Smooth muscle cell (in vitro differentiated cells): ENCODE results near the gene SNRNP27. TPM values are rescaled to one million over a fixed set of nuclear protein-coding genes. Genes with fewer than 3 reads are reported as not detected.

ENCODE experiments used
- DNase-seq: peaks from one replicate; lab custom pipeline; 2025; ENCODE audit not compliant: unreplicated experiment; lab: John Stamatoyannopoulos, UW
- H2AFZ ChIP-seq: fragments of 200-600 bp; sonication (generic); 2 replicates; pipeline ENCODE4 v1.6.0; 2016; ENCODE audit warnings: antibody characterized with exemption, low read depth, mild to moderate bottlenecking
- H3F3A ChIP-seq: fragments of 200-600 bp; sonication (generic); 2 replicates; pipeline ENCODE4 v1.6.0; 2017; ENCODE audit warnings: antibody characterized with exemption, low read depth
- H3K27ac ChIP-seq: fragments of 200-600 bp; sonication (generic); 2 replicates; pipeline ENCODE4 v1.5.1; 2016; ENCODE audit warnings: low read depth, mild to moderate bottlenecking
- H3K27me3 ChIP-seq: fragments of 200-600 bp; sonication (generic); 2 replicates; pipeline ENCODE4 v1.6.1; 2016; ENCODE audit warnings: low read depth, mild to moderate bottlenecking
- H3K36me3 ChIP-seq: fragments of 200-600 bp; sonication (generic); 2 replicates; pipeline ENCODE4 v1.5.1; 2016; ENCODE audit warnings: low read depth
- H3K4me1 ChIP-seq: fragments of 200-600 bp; sonication (generic); 2 replicates; pipeline ENCODE4 v1.5.1; 2016; ENCODE audit warnings: low read depth
- H3K4me2 ChIP-seq: fragments of 200-600 bp; sonication (generic); 2 replicates; pipeline ENCODE4 v1.6.0; 2016; ENCODE audit warnings: mild to moderate bottlenecking
- H3K4me3 ChIP-seq: fragments of 200-600 bp; sonication (generic); 2 replicates; pipeline ENCODE4 v1.5.1; 2016; ENCODE audit warnings: mild to moderate bottlenecking
- H3K79me2 ChIP-seq: fragments of 200-600 bp; sonication (generic); 2 replicates; pipeline ENCODE4 v1.6.0; 2016; ENCODE audit warnings: low read depth, mild to moderate bottlenecking
- H3K9ac ChIP-seq: fragments of 200-600 bp; sonication (generic); 2 replicates; pipeline ENCODE4 v1.6.0; 2016; ENCODE audit warnings: low read depth
- H3K9me3 ChIP-seq: fragments of 200-600 bp; sonication (generic); replicated peaks from 2 replicates; pipeline ENCODE4 v1.5.1; 2016; ENCODE audit warnings: low read depth
- H4K20me1 ChIP-seq: fragments of 200-600 bp; sonication (generic); 2 replicates; pipeline ENCODE4 v1.6.0; 2016; ENCODE audit warnings: low read depth
- WGBS: methylation state at CpG from one replicate; pipeline ENCODE4 v1.1.7; 2016; ENCODE audit warnings: low lambda C conversion rate; 5-methylcytosine and 5-hydroxymethylcytosine counted together
- polyA plus RNA-seq: library from polyadenylated mRNA; unstranded; fragments of >200 nt; fragmentation: Nextera tagmentation; extraction: Ambion mirVana; gene quantifications from 2 replicates; pipeline ENCODE4 v1.2.1, GENCODE V29; 2016
- small RNA-seq: library from RNA; depleted of rRNA; stranded (forward); fragments of <200 nt; gene quantifications from one replicate; pipeline ENCODE3, GENCODE V24; 2014
- total RNA-seq: library from RNA; depleted of rRNA; stranded (reverse); fragments of >200 nt; gene quantifications from 2 replicates; pipeline ENCODE4 v1.2.3, GENCODE V29; 2014
- TF ChIP-seq, protein P1 (sequence below): fragments of 200-600 bp; sonication (generic); IDR thresholded peaks from 2 replicates; pipeline ENCODE4 v1.5.1; 2017; ENCODE audit warnings: borderline replicate concordance, mild to moderate bottlenecking, antibody characterized with exemption; ENCODE audit not compliant: insufficient read depth, poor library complexity, severe bottlenecking

SNRNP27 gene
- total and polyA plus RNA-seq, 2 experiments from 2014 or later, result 81.8 to 97.8 TPM

DNA sequence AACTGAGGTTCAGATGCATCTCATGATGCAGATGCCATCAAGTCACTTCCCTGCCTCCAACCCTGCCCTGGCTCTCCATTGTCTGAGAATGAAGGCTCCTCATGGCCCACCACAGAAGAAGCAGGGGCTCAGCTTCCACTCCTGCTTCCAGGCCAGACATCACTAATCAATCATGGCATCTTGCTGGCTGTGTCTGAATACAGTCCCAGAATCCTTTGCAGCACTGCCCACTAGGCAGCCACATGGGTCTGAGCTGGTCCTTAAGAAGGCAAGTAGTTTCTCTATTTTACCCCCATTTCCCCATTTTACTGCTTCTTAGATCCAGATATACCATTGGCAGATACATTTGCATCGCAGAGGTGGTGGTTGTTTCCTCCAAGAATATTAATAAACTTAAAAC, 60.3 kb downstream of the SNRNP27 start:
- Histone ChIP-seq H3K79me2 (no peaks in the 10 kb centered on the region), H3K9ac (no peak overlapping the region), H3K4me2 (no peak overlapping the region), H3K4me3 (no peak overlapping the region), H3K9me3 (no peaks in the 10 kb centered on the region), H3F3A (no peaks in the 10 kb centered on the region), H3K4me1 (no peaks in the 10 kb centered on the region), H3K36me3 (no peaks in the 10 kb centered on the region), H2AFZ (no peak overlapping the region), H3K27me3 (peaks cover 8% of the 10 kb centered on the region), H4K20me1 (no peaks in the 10 kb centered on the region), H3K27ac (no peak overlapping the region)
- 96% methylated on average over 1 of the region's 1 CpG for WGBS
- TF ChIP-seq, protein P1, sequence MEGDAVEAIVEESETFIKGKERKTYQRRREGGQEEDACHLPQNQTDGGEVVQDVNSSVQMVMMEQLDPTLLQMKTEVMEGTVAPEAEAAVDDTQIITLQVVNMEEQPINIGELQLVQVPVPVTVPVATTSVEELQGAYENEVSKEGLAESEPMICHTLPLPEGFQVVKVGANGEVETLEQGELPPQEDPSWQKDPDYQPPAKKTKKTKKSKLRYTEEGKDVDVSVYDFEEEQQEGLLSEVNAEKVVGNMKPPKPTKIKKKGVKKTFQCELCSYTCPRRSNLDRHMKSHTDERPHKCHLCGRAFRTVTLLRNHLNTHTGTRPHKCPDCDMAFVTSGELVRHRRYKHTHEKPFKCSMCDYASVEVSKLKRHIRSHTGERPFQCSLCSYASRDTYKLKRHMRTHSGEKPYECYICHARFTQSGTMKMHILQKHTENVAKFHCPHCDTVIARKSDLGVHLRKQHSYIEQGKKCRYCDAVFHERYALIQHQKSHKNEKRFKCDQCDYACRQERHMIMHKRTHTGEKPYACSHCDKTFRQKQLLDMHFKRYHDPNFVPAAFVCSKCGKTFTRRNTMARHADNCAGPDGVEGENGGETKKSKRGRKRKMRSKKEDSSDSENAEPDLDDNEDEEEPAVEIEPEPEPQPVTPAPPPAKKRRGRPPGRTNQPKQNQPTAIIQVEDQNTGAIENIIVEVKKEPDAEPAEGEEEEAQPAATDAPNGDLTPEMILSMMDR, result no peak
- no peak for DNase-seq

Small RNA genes within 50 kb of the gene (small RNA-seq; reads per million reads assigned to genes)
- not detected for gene RPL23AP92

Other genes starting within 250 kb of the SNRNP27 start
- gene ANXA4, start 151.8 kb upstream of the SNRNP27 start, total RNA-seq, result 13.3 and 14.7 TPM in 2 replicates
- 32.8 and 56.6 TPM in 2 replicates for gene ANXA4, start 151.8 kb upstream of the SNRNP27 start, polyA plus RNA-seq
- gene GMCL1, start 64.3 kb upstream of the SNRNP27 start, total RNA-seq, result 10.4 and 14.7 TPM in 2 replicates
- 9.4 and 10.6 TPM in 2 replicates for gene GMCL1, start 64.3 kb upstream of the SNRNP27 start, polyA plus RNA-seq
- 7.9 and 10.0 TPM in 2 replicates for gene MXD1, start 21.2 kb downstream of the SNRNP27 start, total RNA-seq
- gene MXD1, start 21.2 kb downstream of the SNRNP27 start, polyA plus RNA-seq, result 10.2 and 10.9 TPM in 2 replicates
- 4.3 and 4.4 TPM in 2 replicates for gene ASPRV1, start 67.7 kb downstream of the SNRNP27 start, total RNA-seq
- 0.80 and 1.6 TPM in 2 replicates for gene ASPRV1, start 67.7 kb downstream of the SNRNP27 start, polyA plus RNA-seq
- gene PCBP1, start 193.5 kb downstream of the SNRNP27 start, total RNA-seq, result 90.7 and 109 TPM in 2 replicates
- gene PCBP1, start 193.5 kb downstream of the SNRNP27 start, polyA plus RNA-seq, result 145 and 150 TPM in 2 replicates